ENCODE results near the gene FRY. TPM values are rescaled to one million over a fixed set of nuclear protein-coding genes. Genes with fewer than 3 reads are reported as not detected.

FRY gene
- total RNA-seq, 1 experiment from 2014 or later = 3.5 TPM

GRCh38 chr13:32016631-32017030 lies 14.9 kb upstream of the FRY start:
- no peak for DNase-seq (ENCODE audit: low spot score)

- DNase-seq (ENCODE audit: low spot score) = no peak
Observed at GRCh38 chr13:32017474-32017873, 14.1 kb upstream of the FRY start.

- DNase-seq (ENCODE audit: low spot score) = peak; percentile 43
Observed at GRCh38 chr13:32019612-32020233, 11.9 kb upstream of the FRY start.

- DNase-seq (ENCODE audit: low spot score) = peak; percentile 8
Observed at GRCh38 chr13:32021785-32022184, 9.8 kb upstream of the FRY start.

DNA sequence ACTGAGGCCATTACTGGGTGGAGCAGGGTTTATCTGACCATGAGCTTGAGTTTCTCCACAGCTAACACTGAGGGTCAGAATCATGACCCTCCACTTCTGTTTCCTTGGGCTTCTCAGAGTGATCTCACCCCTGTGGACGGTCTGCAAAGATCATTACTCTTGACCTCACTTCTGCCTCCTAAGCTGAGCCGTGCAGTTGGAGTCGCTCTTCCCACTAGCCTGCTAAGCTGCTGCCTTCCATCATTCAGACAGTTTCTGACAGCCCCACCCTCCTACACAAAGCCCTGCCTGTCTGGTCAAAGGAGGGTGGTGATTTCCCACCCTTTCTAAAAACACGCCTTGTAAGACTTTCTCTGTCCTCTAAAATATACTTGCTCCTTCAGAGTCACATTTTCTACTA lies 9.3 kb upstream of the FRY start:
- no peak for DNase-seq (ENCODE audit: low spot score)

GRCh38 chr13:32023096-32023495 lies 8.5 kb upstream of the FRY start:
- DNase-seq (ENCODE audit: low spot score) = no peak

- no peak for DNase-seq (ENCODE audit: low spot score)
Observed at GRCh38 chr13:32023698-32024097, 7.9 kb upstream of the FRY start.

- DNase-seq (ENCODE audit: low spot score) = no peak
Observed at GRCh38 chr13:32024750-32025149, 6.8 kb upstream of the FRY start.

DNA sequence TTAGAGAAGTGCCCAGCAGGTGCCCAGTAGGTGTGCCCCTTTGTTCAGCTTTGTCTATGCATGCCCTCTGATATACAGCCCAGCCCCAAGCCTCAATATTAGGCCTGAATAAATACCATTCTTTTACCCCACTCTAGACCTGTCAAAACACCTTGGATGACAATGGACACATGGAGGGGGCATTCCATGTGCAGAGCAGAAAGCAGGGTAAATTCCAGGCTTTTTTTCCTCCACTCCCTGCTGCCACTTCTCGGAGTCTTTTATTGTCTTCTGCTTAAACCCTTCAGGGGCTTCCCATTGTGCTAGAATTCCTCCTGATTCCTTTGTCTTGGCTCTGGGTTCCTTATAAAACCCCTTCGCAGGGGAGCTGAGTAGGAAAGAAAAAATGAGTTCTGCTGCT lies 5.8 kb upstream of the FRY start:
- no peak for DNase-seq (ENCODE audit: low spot score)

DNA sequence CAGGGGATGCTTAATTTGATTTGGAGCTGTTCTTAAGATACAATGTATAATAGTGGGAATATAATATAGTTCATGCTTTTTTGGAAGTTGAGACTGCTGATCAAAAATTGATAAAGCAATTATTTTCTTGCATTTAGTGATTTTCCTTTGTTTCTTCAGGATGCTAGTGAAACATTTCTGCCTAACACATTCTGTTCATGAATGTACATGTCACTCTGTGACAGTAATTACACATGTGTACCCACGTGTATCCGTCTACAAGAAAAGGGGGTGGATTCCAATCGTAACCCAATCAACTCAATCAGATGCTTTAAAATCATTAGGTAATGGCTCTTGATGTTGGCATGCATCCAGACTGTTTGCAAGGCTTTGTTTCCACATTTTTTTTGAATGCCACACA lies 5.0 kb upstream of the FRY start:
- DNase-seq (ENCODE audit: low spot score) = no peak

DNA sequence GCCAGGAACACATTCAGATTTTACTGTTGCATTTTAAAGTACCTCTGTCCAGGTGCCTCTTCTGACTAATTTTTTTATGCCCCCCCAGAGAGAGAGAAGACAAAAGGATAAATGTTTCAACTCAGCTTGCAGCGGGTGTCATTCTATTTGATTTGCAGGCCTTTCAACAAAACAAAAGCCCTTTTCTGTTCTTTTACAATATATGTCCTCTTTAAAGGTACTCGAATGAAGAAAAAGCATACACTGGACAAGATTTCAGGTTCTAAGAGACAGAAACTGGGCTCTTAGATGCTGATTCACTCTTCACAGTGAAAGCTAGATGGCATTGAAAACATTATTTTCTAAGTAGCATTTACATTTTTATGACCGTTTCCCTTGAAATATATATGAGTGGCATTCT lies 2.9 kb upstream of the FRY start:
- no peak for DNase-seq (ENCODE audit: low spot score)

- DNase-seq (ENCODE audit: low spot score) = no peak
Observed at GRCh38 chr13:32029684-32030083, 1.9 kb upstream of the FRY start.

GRCh38 chr13:32031815-32032370 lies 319 bp downstream of the FRY start:
- DNase-seq (ENCODE audit: low spot score) = no peak

DNA sequence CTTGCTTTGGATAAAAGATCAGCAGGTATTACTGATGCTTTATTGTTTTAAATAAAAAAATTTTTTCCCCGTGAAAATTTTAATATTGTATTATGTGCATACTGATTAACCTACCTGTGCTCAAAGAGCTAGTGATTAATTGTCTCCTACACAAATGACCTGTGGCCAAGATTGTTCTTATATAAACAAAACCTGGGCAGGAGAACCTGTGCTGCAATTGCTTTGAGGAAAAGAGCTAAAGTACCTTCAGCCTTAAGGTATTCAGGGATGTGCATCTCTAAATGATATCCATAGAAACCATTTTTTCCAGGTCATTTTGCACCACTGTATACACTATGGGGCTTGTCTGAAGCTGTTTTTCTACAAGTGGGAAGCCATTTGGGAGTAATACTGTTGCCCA lies 1.2 kb downstream of the FRY start:
- no peak for DNase-seq (ENCODE audit: low spot score)

DNA sequence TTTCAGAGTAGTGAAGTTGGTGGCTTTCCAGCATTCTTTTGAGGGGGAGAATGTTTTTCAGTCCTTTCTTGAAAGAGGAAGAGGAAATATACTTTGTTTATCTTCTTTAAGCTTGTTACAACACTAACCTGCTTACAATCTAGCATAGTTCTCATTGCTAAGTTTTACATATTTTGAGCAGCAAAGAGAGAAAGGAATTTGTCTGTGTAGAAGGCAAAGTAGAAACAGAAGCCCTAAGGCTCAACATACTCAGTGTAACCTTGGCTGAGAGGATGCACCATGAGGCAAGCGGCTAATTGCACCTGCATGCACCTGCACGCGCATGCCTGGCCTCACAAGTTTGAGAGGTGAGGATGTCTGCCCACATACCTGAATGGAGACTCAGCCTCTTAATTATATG lies 2.2 kb downstream of the FRY start:
- no peak for DNase-seq (ENCODE audit: low spot score)

- DNase-seq (ENCODE audit: low spot score) = no peak
Observed at GRCh38 chr13:32035716-32036115, 4.1 kb downstream of the FRY start.

DNA sequence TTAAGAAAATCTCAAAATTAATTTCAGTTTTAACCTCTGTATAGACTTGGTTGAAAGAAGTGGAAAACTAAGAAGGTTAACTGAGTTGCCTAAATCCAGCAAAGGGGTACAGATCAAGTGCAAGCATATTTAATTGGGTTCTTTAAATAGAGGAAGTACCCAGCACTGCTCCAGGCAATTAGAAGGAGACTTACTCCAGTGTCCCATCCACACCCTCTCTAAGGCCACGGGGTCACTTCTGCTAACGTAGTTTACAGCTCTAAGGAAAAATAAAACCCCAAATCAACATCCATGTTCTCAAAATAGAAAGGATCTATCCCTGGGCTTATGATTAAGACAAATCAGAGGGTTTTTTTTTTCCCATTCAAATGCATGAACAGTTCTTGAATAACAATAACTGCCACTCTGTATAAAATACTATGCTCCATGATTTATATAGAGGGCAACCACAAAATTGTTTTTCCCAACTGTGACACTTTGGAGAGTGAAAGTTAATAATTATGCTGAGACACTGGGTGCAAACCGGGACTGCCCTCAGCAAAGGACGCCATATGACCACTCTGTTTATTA lies 4.6 kb downstream of the FRY start:
- no peak for DNase-seq (ENCODE audit: low spot score)

- no peak for DNase-seq (ENCODE audit: low spot score)
Observed at GRCh38 chr13:32036757-32037156, 5.2 kb downstream of the FRY start.

DNA sequence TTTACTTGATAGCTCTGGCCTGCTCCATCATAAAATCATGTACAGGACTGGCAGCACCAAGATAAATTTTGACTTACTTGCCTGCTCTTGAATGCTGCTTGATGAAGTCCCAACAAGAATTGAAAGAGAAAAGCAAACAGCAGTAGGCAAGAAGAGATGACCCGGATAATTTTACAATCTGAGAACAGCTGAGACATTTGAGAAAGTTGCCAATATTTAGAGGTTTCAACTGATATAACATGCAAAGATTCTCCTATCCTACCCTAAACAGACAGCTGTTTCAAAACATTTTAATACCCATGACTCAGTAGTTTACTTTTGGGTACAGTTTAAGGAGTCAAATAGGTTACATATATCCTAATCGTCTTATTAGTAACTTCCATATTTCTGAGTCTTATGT lies 5.9 kb downstream of the FRY start:
- no peak for DNase-seq (ENCODE audit: low spot score)

- DNase-seq (ENCODE audit: low spot score) = no peak
Observed at GRCh38 chr13:32038343-32038742, 6.8 kb downstream of the FRY start.

DNA sequence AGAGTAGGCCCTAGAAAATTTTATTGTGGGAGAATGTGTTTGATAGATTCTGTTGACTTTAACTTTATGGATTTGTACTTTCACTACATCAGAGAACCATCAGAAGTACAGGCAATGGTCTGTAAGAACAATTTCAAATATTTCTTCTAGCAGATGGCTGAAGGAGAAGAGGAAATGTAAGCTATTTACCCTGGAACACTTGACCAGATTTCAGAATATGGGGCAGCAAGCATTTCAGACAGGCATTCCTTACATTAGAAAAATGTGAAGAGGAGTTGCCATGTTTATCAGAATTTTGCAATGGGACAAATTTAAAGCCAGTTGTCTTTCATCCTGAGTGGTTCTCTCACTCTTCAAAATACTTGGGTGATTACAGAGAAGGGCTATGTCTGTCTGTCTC lies 7.5 kb downstream of the FRY start:
- DNase-seq (ENCODE audit: low spot score) = no peak

DNA sequence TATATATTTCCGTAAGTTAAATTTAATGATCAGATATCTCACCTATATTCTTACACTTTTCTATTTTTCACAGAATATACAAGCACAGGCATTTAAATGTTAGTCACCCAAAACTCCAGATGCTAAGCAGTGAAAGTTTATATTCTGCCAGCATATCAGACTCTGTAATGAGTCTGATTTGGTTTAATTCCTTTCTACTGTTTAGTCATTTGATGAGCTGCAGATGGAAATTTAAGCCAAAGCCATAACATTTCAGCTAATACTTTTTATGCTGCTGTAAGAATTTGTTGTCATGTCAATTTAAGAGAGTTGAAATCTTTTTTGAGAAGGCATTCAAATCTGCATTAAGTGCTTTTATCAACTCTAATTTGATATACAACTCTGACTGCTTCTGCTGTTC lies 8.0 kb downstream of the FRY start:
- no peak for DNase-seq (ENCODE audit: low spot score)

GRCh38 chr13:32040052-32040642 lies 8.6 kb downstream of the FRY start:
- no peak for DNase-seq (ENCODE audit: low spot score)

DNA sequence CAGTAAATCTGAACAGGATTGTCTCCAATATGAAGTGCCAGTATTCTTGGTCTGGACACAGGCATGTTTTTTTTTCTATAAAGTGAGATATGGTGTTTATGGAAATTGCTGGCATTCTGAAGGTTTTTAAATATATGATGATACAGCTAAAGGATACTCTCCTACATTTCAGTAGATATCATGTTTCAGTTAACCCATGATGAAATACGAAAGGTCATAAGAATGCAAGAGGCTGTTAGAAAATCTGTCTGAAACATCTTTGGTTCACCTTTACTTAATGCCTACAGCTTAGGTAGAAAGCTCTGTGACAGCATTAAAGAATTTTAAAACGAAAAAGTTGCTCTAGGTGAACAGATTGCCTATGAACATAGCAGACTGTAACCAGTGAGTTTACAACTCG lies 9.1 kb downstream of the FRY start:
- DNase-seq (ENCODE audit: low spot score) = no peak
